Gastroesophageal sphincter (tissue), 4 donors: ENCODE data around the gene GPR39. TPM values are rescaled to one million over a fixed set of nuclear protein-coding genes. Genes with fewer than 3 reads are reported as not detected.

Experiments
- ATAC-seq: fragments of 150-250 bp; one replicate; pipeline ENCODE4 v1.9.1; 2016; ENCODE audit warnings: mild to moderate bottlenecking, moderate library complexity
- H3K27ac ChIP-seq, 4 donors: fragments of 200-600 bp; sonication (generic) in 3 of 4; 1 replicate in 3 of 4; 2 replicates in 1 of 4; pipeline ENCODE4 v1.5.1; 2016 to 2019
- H3K27me3 ChIP-seq: fragments of 200-600 bp; sonication (generic); one replicate; pipeline ENCODE4 v1.5.1; 2019
- H3K36me3 ChIP-seq, 2 donors: fragments of 200-600 bp; sonication (generic); one replicate each; pipeline ENCODE4 v1.5.1; 2019; ENCODE audit warnings: control low read depth in 1 of 2
- H3K4me1 ChIP-seq, 3 donors: fragments of 200-600 bp; sonication (generic); 1 replicate in 2 of 3; 2 replicates in 1 of 3; pipeline ENCODE4 v1.5.1; 2016 to 2019; ENCODE audit warnings: control low read depth in 2 of 3
- H3K4me3 ChIP-seq, 2 donors: fragments of 200-600 bp; sonication (generic); one replicate each; pipeline ENCODE4 v1.5.1; 2019; ENCODE audit warnings: mild to moderate bottlenecking in 1 of 2, moderate library complexity in 1 of 2
- H3K9me3 ChIP-seq, 3 donors: fragments of 200-600 bp; sonication (generic); one replicate each; pipeline ENCODE4 v1.5.1; 2017 to 2019; ENCODE audit warnings: control low read depth in 2 of 3
- CTCF ChIP-seq, 4 experiments: fragments of 200-600 bp in 2 of 4; fragments of 450-650 bp in 2 of 4; sonication (generic) in 1 of 4; IDR thresholded peaks; one replicate each; pipeline ENCODE4 v1.5.1; 2017 to 2019; ENCODE audit warnings: antibody characterized with exemption in 4 of 4, mild to moderate bottlenecking in 2 of 4, moderate library complexity in 2 of 4
- EP300 ChIP-seq: sonication (generic); formaldehyde crosslinking; IDR thresholded peaks from one replicate; pipeline ENCODE4 v1.6.1; 2017; ENCODE audit warnings: antibody characterized with exemption, mild to moderate bottlenecking
- POLR2A ChIP-seq, 2 donors: fragments of 450-650 bp; IDR thresholded peaks; one replicate each; pipeline ENCODE4 v1.6.1; 2017; ENCODE audit warnings: antibody characterized with exemption in 2 of 2, mild to moderate bottlenecking in 2 of 2, moderate library complexity in 1 of 2
- POLR2AphosphoS5 ChIP-seq: sonication (generic); formaldehyde crosslinking; IDR thresholded peaks from one replicate; pipeline ENCODE4 v1.6.1; 2017; ENCODE audit warnings: antibody characterized with exemption
- WGBS, 2 donors: methylation state at CpG; one replicate each; pipeline ENCODE4 v1.1.5; 2018; ENCODE audit warnings: low coverage in 1 of 2; 5-methylcytosine and 5-hydroxymethylcytosine counted together
- total RNA-seq, 4 donors: library from RNA; depleted of rRNA; stranded (reverse); fragments of >200 nt; gene quantifications; one replicate each; pipeline ENCODE4 v1.1.0, GENCODE V29; 2016

Gene GPR39
- total RNA-seq, 4 donors from 2014 or later, result 0.46 to 2.6 (median 0.69) TPM; not detected in 1

GRCh38 chr2:132495881-132496280 is 79.3 kb downstream of the GPR39 start:
- Histone ChIP-seq H3K9me3 (no peaks in the 10 kb centered on the region), H3K36me3 (no peaks in the 10 kb centered on the region), H3K4me3 (no peak overlapping the region), H3K4me1 (no peaks in the 10 kb centered on the region), H3K27me3 (no peaks in the 10 kb centered on the region), H3K27ac (no peak overlapping the region)
- no peak for TF ChIP-seq POLR2A (IDR thresholded peaks at IDR 0.05)
- no peak for TF ChIP-seq POLR2AphosphoS5
- no peak for TF ChIP-seq EP300
- no peak for TF ChIP-seq CTCF (IDR thresholded peaks at IDR 0.05)
- no peak for ATAC-seq
- WGBS, 2 donors, result 84 to 87% methylated on average over 2 of the region's 2 CpGs

- 62 to 67% methylated on average over 1 to 2 of the region's 4 CpGs for WGBS, 2 donors
- no peak overlapping the region for H3K27ac ChIP-seq
- no peak for TF ChIP-seq CTCF (IDR thresholded peaks at IDR 0.05)
- no peak for TF ChIP-seq EP300
- TF ChIP-seq POLR2AphosphoS5, result no peak
- no peak for TF ChIP-seq POLR2A (IDR thresholded peaks at IDR 0.05)
Observed at GRCh38 chr2:132496555-132496954, 80.0 kb downstream of the GPR39 start.

GRCh38 chr2:132497591-132497990 is 81.0 kb downstream of the GPR39 start:
- no peak for TF ChIP-seq POLR2AphosphoS5
- TF ChIP-seq EP300, result no peak
- no peak for TF ChIP-seq POLR2A (IDR thresholded peaks at IDR 0.05)
- TF ChIP-seq CTCF (IDR thresholded peaks at IDR 0.05), result no peak
- Histone ChIP-seq H3K4me1 (no peaks in the 10 kb centered on the region), H3K36me3 (no peaks in the 10 kb centered on the region), H3K4me3 (no peak overlapping the region), H3K9me3 (peaks cover 0 to 8% (median 0%) of the 10 kb centered on the region in 3 donors), H3K27me3 (no peaks in the 10 kb centered on the region), H3K27ac (no peak overlapping the region)
- ATAC-seq, result no peak

More at GRCh38 chr2:132496555-132496954, 80.0 kb downstream of the GPR39 start:
- Histone ChIP-seq H3K27me3 (no peaks in the 10 kb centered on the region), H3K4me1 (no peaks in the 10 kb centered on the region), H3K9me3 (no peaks in the 10 kb centered on the region), H3K36me3 (no peaks in the 10 kb centered on the region), H3K4me3 (no peak overlapping the region)
- no peak for ATAC-seq

GRCh38 chr2:132503701-132504100 is 87.1 kb downstream of the GPR39 start:
- no peaks in the 10 kb centered on the region for H3K4me1 ChIP-seq
- no peak for ATAC-seq
- no peak overlapping the region for H3K4me3 ChIP-seq
- H3K27me3 ChIP-seq, result no peaks in the 10 kb centered on the region
- H3K27ac ChIP-seq, result no peak overlapping the region
- H3K9me3 ChIP-seq, result peaks cover 0 to 39% (median 0%) of the 10 kb centered on the region in 3 donors
- H3K36me3 ChIP-seq, result no peaks in the 10 kb centered on the region
- TF ChIP-seq POLR2A (IDR thresholded peaks at IDR 0.05) (no peak), EP300 (no peak), CTCF (IDR thresholded peaks at IDR 0.05) (no peak), POLR2AphosphoS5 (no peak)
- 40% methylated on average over 1 of the region's 1 CpG; no CpG with 5 or more reads in 1 of the 2 donors for WGBS, 2 donors

GRCh38 chr2:132515010-132515409 is 98.4 kb downstream of the GPR39 start:
- H3K27ac ChIP-seq, result no peak overlapping the region
- H3K36me3 ChIP-seq, result no peaks in the 10 kb centered on the region
- ATAC-seq, result no peak
- peaks cover 4% of the 10 kb centered on the region for H3K27me3 ChIP-seq
- H3K4me1 ChIP-seq, result no peaks in the 10 kb centered on the region
- H3K4me3 ChIP-seq, result no peak overlapping the region
- no peaks in the 10 kb centered on the region for H3K9me3 ChIP-seq
- WGBS, 2 donors, result 23 to 68% methylated on average over 2 of the region's 2 CpGs
- TF ChIP-seq POLR2AphosphoS5 (no peak), POLR2A (IDR thresholded peaks at IDR 0.05) (no peak), CTCF (IDR thresholded peaks at IDR 0.05) (no peak), EP300 (no peak)
